ENCODE measurements around the gene IGFN1. TPM values are rescaled to one million over a fixed set of nuclear protein-coding genes. Genes with fewer than 3 reads are reported as not detected.
"Not testable (repeated sequence)": the region's sequence is repeated elsewhere in the genome, so short reads cannot be mapped to it uniquely, and the experiment has no call there.

IGFN1 gene
- total RNA-seq, 1 donor from 2014 or later, result not detected

DNA sequence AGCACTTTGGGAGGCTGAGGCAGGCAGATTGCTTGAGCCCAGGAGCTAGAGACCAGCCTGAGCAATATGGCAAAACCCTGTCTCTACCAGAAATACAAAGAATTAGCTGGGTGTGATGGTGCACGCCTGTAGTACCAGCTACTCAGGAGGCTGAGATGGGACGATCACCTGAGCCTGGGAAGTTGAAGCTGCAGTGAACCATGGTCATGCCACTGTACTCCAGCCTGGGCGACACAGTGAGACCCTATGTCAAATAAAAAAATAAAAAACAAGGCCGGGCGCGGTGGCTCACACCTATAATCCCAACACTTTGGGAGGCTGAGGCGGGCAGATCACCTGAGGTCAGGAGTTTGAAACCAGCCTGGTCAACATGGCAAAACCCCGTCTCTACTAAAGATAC is 27.6 kb upstream of the IGFN1 start:
- DNase-seq (ENCODE audit: low read depth, low spot score), result not testable (repeated sequence)

DNA sequence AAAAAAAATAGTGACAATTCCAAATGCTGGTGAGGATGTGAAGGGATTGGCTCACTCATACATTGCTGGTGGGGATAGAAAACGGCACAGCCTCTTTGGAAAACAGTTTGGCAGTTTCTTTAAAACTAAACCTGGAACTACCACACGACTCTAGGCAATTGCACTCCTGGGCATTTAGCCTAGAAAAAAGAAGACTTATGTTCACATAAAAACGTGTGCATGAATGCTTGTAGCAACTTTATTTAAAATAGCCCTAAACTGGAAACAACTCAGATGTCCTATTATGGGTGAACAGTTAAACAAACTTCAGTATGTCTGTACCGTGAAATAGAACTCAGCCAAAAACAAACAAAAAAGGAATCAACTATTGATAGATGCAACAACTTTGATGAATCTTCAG is 26.9 kb upstream of the IGFN1 start:
- DNase-seq (ENCODE audit: low read depth, low spot score), result no peak

DNA sequence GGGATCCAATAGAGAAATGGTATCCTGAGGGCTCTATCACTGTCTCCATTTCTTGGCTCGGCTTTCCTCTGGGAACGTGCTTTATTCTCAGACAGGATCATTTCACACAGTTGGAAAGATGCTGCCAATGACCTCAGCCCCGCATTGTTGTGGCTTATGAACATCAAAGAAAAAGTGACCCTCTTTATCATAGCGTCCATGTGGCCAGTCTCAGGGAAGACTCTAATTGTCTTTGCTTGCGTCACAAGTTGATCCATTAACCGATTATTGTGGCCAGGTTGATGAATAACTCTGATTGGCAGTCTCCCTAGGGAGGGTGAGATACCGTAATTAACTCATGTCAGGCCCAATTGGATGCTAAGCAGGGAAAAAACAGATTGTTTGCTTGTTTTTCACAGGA is 26.0 kb upstream of the IGFN1 start:
- DNase-seq (ENCODE audit: low read depth, low spot score), result no peak

DNA sequence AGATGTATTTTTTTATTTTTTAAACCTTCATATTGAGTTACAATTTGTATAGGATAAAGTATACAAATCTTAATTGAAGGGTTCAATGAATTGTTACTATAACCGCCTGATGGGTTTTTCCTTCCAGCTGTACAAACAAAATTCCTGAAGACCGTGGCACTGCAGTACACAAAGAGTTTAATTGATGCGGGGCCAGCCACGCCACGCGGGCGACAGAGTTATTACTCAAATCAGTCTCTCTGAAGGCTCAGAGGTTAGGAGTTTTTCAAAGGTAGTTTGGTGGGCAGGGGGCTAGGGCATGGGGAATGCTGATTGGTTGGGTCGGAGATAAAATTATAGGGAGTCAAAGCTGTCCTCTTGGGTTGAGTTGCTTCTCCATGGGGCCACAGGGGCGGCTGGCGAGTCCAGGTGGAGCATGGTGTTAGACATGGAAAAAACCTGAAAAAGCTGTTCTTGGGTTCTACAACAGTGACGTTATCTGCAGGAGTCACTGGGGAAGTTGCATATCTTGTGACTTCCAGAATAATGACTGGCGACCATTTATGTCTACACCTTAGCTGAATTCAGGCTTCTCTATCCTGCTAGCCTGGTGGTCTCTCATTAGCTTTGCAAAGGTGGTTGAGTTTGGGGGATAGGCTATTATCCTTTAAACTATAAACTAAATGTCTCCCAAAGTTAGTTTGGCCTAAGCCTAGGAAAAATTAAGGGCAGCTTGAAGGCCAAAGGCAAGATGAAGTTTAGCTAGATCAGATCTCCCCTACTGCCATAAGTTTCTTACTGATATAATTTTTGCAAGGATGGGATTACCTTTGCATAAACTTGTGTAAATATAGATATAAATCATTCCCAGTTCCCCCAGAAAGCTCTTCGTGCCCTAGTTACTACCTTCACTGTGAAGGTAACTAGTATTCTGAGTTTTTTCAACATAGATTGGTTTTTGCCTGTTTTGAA is 23.3 kb upstream of the IGFN1 start:
- no peak for DNase-seq (ENCODE audit: low read depth, low spot score)

DNA sequence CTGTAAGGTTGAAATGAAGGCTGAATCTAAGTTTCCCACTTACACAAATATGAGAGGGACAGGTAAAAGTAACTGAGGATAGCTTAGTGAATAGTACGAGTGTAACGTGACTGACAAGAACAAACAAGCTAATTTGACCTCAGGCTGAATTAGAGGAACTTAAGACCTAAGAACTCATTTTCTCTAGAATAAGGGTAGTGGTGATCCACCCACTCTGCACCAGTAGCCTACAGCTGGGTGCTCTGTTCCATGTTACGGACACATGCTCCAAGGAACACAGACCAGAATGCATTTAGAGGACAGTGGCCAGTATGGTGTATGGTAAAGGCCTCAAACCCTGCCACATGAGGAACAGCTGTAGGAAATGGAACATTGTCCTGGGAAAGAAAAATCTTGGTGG is 21.4 kb upstream of the IGFN1 start:
- no peak for DNase-seq (ENCODE audit: low read depth, low spot score)

DNA sequence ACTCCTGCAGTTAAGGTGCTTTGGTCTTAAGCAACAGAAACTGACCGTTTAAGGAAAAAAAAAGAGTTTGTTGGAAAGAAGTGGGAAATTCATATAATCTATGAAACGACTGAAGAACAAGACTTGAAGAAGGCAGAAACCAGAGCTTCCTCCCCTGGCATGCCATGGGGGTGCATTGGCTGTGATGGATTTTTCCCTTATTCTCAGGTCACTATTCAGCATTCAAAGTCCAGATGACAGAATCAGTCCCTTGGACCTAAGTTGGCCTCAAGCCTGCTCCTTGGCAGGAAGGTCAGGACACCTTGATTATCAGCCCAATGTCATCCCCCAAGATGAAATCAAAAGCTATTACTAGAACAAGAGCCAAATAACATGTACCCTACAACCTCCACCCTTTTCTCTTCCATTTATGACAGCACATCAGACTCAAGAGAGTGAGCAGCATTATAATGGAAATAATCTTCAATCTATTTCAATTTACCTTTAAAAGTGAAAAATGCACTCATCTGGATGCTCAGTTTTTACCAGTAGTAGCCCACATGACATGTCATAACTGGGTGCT is 20.6 kb upstream of the IGFN1 start:
- no peak for DNase-seq (ENCODE audit: low read depth, low spot score)

DNA sequence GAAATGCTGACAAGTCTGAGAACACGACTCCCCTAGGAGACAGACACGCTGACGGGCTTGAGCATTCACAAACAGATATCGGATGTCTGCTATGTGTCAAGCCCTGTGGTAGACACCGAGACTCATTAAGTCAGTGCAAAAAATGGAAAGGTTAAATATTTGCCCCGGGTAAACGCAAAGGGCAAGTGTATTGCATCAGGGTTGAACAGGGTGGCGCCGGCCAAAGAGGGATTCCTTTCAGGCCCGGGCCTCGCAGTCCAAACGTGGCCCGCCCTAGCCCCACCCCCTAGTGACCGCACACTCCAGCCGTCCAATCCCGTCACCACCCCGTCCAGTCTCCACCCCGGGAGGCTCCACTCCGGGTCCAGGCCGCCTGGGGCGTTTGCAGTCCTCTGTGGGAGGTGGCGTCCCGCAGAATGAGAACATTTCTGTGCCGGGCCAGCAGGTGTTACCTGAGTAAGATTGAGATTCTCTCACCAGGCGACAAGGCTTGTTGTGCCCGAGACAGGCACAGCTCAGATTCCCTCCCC is 20.0 kb upstream of the IGFN1 start:
- peak; percentile 27 for DNase-seq (ENCODE audit: low read depth, low spot score)

DNA sequence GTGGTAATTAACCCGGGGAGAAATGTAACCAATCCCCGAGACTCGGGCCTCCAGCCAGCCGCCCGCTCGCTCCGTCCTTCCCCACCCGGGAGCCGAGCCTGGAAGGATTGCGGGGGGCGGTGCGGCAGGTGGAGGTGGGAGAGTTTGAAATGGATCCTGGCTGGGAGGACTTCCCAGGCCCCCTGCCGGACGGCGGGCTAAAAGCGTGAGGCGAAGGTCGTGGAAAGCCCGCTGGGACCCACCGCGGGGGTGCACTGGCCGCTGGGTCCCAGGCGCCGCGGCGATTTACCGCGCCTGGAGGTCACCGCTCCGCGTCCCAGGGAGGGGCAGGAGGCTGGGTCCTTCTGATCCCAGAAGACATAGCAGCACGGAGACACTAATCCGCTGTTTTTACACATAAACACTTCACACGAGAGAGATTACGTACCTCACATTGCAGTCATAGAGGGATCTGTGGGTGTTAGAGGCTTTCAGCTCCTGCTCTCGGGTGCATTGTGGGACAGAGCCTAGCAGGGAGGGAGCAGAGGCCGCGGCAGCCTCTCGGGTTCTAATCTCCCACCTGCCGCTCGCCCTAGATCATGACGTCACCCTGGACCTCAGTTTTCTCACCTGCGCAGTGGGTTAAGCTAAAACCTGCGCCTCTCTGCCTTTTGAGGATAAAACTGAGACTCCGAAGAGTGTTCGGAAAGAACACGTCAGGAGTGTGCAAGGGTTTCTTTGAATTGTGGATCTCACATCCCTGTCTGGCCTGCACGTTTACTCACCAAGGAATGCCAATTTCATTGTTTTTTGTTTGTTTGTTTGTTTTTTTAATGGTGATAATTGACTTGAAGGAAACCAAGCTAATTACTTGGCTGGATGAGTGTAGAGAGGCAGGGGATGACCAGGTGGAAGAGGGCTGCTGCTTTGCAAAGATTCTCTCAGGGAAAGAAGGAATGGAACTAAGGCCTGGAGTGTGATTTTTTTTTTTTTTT is 19.3 kb upstream of the IGFN1 start:
- DNase-seq (ENCODE audit: low read depth, low spot score), result no peak

DNA sequence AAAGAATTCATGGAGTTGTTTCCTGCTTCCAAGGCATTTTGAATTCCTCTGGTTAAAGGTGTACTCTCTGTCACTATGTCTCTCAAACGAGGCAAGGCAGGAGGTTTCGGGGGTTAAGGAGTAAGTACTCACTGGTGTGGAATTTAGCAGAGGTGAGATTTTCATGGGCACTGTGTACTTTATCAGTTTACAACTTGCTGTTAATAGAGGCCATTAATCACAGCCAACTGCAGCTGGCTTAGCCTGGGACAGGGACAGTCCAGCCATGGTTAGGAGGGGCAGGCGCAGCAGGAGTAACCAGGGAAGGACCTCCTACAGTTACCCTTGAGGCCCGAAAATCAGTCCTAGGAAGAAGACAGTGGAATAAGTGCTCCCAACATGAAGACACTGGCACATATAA is 18.3 kb upstream of the IGFN1 start:
- DNase-seq (ENCODE audit: low read depth, low spot score), result no peak

DNA sequence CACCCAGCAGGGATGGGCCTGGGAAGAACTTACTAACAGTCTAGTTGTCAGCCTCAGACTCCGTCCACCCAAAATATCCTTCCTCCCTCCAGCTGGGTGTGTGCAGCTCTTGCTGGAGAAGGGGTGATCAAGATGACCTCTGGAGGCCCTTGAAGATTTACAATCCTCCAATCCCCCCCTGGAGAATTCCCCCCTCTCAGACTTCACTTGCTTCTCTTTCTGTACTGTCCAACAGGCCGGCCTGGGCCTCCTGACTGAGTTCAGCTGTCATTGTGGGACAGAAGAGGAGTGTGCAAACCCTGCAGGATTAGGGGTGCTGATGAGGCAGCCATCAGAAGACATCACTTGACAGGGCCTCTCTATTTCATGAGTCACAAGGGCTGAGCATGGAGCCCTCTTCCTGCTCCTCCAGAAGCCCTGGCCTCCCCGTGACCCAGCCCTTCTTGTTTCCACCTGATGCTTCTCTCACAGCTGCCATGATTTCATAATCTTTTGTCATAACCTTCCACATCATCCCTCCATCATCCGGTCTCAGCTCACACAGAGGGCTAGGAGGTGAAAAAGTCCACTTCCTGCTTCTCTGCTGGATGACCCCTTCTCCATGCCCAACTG is 17.5 kb upstream of the IGFN1 start:
- no peak for DNase-seq (ENCODE audit: low read depth, low spot score)

DNA sequence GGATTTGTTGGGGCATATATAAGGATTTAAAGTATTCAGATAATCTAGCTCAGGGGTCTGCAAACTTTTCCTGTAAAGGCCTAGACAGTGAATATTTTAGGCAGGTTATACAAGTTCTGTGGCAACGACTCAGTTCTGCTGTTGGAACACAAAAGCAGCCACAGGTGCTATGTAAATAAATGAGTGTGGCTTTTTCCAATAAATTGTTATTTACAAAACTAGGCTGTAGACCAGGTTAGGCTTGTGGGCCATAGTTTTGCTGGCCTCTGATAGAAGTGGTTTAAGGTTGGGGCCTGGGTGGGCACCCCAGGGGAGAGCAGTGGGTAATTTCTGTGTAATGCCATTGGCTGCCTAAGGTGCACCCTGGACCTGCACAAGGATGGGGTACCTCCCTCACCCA is 16.9 kb upstream of the IGFN1 start:
- no peak for DNase-seq (ENCODE audit: low read depth, low spot score)

DNA sequence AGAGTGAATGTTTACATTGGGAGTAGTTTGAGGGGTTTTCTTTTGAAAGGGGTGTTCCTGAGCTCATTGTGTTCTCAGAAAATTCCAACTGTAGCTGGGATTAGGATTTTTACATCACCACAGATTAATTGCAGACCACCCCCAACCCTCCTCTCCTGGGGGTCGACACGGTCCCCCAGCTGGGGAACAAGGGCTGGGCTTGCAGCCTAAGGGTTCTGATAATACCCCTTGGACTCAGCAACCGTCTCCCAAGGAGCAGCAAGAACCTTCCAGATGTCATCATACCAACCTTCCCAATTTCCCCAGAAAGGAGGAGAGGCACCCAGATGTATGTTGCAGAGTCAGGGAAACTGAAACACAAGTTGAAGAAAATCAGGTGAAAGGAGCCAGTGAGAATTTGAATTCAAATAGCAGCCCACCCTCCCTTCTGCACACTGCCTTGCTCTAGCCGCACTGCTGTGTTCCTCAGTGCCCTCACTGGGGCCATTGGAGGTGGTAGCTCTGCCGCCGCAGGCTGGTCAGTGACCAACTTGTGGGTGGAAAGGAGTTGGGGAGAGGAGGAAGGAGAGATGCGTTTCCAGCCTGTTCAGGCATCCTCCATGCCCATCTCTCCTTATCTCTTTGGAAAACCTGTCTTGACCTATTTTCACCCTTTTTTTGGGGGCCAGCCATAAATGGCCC is 14.7 kb upstream of the IGFN1 start:
- no peak for DNase-seq (ENCODE audit: low read depth, low spot score)

DNA sequence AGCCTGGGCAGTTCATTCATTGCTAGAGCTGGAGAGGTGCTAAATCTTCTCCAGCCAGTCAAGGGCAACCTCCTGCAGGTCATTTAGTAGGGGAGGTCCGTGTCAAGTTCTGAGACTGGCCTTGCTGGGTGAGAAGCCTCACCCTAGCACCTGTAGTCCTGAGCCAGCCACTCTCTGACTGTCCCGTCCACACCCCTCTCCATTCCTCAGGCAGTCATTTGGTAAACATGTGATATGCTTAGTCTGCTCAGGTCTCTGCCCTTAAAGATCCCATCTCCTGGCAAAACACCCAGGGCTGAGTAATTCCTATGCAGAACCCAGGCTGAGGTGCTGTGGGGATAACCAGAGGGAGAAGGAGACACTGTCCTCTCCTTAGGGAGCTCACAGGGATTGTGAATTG is 13.7 kb upstream of the IGFN1 start:
- DNase-seq (ENCODE audit: low read depth, low spot score), result no peak

DNA sequence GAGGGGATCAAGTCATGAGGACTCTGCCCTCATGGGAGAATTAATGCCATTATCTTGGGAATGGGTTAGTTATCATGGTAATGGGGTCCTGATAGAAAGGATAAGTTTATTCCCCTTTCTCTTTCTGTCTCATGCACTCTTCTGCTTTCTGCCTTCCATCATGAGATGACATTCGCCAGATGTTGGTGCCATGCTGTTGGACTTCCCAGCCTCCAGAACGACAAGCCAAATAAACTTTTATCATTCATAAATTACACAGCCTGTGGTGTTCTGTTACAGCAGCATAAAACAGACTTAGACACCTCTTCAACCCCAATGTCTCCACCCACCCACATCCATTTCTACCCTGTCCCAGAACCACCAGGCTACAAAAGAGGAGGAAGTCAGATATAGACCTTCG is 11.9 kb upstream of the IGFN1 start:
- DNase-seq (ENCODE audit: low read depth, low spot score), result no peak

DNA sequence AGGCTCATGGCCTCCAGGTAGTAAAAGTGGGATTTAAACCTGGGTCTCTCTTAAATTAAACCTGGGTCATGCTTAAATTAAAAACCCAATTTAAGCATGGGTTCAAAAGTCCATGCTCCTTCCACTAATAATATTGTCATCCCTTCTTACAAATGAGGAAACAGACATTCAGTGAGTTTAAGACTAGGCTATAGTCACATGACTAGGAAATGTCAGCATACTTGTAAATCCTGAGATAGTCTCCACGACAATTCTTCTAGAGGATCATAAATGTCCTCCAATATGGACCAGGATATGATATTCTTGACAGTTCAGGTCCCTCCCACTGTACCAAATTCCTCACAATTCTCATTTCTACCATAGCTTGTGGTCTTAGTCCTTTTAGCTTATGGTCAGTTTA is 10.5 kb upstream of the IGFN1 start:
- no peak for DNase-seq (ENCODE audit: low read depth, low spot score)

DNA sequence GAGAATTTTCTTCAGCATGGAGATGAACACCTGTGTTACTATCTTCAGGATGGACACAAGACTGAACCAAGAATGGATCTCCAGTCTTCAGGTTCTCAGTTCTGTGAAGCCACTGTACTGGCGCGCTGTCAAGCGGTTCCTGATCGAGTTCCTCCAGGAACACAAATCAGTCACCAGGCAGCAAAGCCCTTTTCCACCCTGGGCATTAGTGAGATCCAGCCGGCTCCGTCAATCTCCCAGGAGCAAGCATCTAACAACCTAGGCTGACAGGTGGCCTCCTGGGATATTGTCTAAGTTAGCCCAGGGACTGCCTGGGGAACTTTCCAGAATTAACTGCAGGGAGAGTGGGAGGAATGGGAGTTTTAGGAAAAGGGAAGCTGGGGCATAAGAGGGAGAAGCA is 9.7 kb upstream of the IGFN1 start:
- no peak for DNase-seq (ENCODE audit: low read depth, low spot score)

DNA sequence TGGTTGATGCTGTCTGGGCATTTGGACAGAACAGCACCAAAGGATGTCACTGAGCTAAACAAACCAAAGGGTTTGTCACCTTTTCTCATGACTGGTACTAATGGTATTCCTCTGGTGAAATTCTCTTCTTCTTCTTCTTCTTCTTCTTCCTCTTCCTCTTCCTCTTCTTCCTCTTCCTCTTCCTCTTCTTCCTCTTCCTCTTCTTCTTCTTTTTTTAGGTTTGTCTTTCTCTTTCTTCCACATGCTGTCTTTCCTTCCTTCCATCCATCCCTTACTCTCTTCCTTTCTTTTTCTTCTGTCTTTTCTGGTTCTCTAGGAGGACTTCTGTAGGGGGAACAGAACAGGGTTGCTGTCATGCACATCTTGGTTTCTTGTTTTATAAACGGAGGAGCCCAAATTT is 9.3 kb upstream of the IGFN1 start:
- DNase-seq (ENCODE audit: low read depth, low spot score), result no peak

DNA sequence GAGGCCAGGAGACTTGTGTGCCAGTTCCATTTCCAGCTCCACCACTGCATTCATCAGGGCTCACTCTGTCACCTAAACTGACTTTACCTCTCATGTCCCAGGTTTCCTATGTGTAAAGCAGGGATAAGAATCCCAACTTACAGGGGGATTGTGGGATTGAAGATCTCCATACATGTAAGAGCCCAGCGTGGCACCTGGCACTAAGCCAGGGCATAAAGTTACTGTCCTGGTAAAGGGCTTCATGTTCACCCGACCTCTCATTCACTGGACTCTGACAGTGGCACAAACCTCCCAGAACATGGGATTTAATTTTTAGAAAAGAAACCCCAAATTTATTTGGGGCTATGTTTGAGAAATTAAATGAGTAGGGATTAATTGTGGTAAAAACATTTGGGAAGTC is 8.9 kb upstream of the IGFN1 start:
- no peak for DNase-seq (ENCODE audit: low read depth, low spot score)

DNA sequence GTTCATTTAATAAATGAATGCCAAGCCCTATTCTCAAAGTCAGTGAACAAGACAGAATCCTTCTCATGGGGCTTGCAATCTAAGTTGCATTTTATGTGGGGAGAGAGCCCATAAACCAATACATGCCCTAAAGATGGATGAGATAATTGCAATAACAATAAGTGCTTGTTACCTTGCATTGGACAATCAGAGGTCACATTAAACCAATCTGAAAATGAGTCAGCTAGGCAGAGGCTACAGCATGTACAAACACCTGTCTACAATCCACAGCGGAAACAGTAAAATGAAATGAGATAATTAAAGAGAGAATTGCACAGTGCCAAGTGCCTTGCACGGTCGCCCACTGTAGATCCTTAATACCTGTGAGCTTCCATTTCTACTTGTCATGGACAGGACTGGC is 7.4 kb upstream of the IGFN1 start:
- no peak for DNase-seq (ENCODE audit: low read depth, low spot score)

DNA sequence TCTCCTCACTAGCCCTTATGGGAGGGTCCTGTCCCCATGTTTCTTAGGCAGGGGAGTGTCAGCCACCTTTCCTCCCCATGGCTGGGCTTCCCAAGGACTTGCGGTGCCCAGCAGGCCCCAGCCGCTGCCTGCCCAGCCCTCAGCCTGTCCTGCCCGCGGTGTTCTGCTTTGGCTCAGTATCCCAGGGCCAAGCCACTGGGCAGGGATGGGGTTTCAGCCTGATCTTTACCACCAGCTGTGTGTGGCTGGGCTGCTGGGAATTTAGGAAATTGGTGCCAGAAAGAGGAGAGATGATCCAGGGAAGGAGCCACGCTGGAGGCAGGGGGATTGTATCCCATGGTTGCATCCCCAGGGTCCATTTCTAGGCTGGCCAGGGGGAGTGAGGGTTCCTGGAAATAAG is 6.9 kb upstream of the IGFN1 start:
- DNase-seq (ENCODE audit: low read depth, low spot score), result no peak

Data from pulmonary artery endothelial cell (primary cell).